HUES6 (cell line): ENCODE measurements around the gene RAPSN.

Source experiments
- H3K27ac ChIP-seq: 2 replicates; pipeline ENCODE4 v1.7.0; 2013; ENCODE audit warnings: low read depth, mild to moderate bottlenecking, low read length, inconsistent platforms
- H3K27me3 ChIP-seq: 2 replicates; pipeline ENCODE4 v1.6.1; 2013; ENCODE audit warnings: low read length; ENCODE audit not compliant: control insufficient read depth, insufficient read depth
- H3K36me3 ChIP-seq: 2 replicates; pipeline ENCODE4 v1.6.1; 2013; ENCODE audit warnings: low read length; ENCODE audit not compliant: control insufficient read depth, insufficient read depth
- H3K4me1 ChIP-seq: 2 replicates; pipeline ENCODE4 v1.6.1; 2013; ENCODE audit warnings: low read length; ENCODE audit not compliant: control insufficient read depth, insufficient read depth
- H3K4me3 ChIP-seq: 2 replicates; pipeline ENCODE4 v1.5.1; 2013; ENCODE audit warnings: low read depth, low read length
- H3K9ac ChIP-seq: one replicate; pipeline ENCODE4 v1.6.1; 2013; ENCODE audit warnings: mild to moderate bottlenecking, low read length
- H3K9me3 ChIP-seq: 2 replicates; pipeline ENCODE4 v1.6.1; 2013; ENCODE audit warnings: low read depth, low read length; ENCODE audit not compliant: control insufficient read depth, insufficient read depth

Gene RAPSN

GRCh38 chr11:47413908-47414684 lies 34.8 kb downstream of the RAPSN start:
- Histone ChIP-seq H3K9me3 (no peaks in the 10 kb centered on the region), H3K36me3 (peaks cover 56% of the 10 kb centered on the region), H3K27me3 (no peaks in the 10 kb centered on the region), H3K9ac (no peak overlapping the region), H3K4me1 (peaks cover 4% of the 10 kb centered on the region), H3K4me3 (no peak overlapping the region), H3K27ac (no peak overlapping the region)

GRCh38 chr11:47413351-47413750 lies 35.6 kb downstream of the RAPSN start:
- Histone ChIP-seq H3K27ac (no peak overlapping the region), H3K9ac (no peak overlapping the region)

GRCh38 chr11:47411884-47412746 lies 36.8 kb downstream of the RAPSN start:
- Histone ChIP-seq H3K27ac (no peak overlapping the region), H3K4me3 (no peak overlapping the region), H3K36me3 (peaks cover 38% of the 10 kb centered on the region), H3K9me3 (no peaks in the 10 kb centered on the region), H3K4me1 (peaks cover 12% of the 10 kb centered on the region), H3K27me3 (no peaks in the 10 kb centered on the region), H3K9ac (no peak overlapping the region)

More at GRCh38 chr11:47413351-47413750, 35.6 kb downstream of the RAPSN start:
- H3K36me3 ChIP-seq: peaks cover 48% of the 10 kb centered on the region
- peaks cover 7% of the 10 kb centered on the region for H3K4me1 ChIP-seq
- no peaks in the 10 kb centered on the region for H3K27me3 ChIP-seq
- H3K9me3 ChIP-seq: no peaks in the 10 kb centered on the region
- H3K4me3 ChIP-seq: no peak overlapping the region

GRCh38 chr11:47410370-47411264 lies 38.3 kb downstream of the RAPSN start:
- H3K9ac ChIP-seq: no peak overlapping the region
- no peaks in the 10 kb centered on the region for H3K9me3 ChIP-seq
- H3K27ac ChIP-seq: no peak overlapping the region
- H3K4me1 ChIP-seq: peaks cover 15% of the 10 kb centered on the region
- peaks cover 28% of the 10 kb centered on the region for H3K36me3 ChIP-seq
- H3K27me3 ChIP-seq: no peaks in the 10 kb centered on the region
- no peak overlapping the region for H3K4me3 ChIP-seq

- H3K27ac ChIP-seq: no peak overlapping the region
- H3K9me3 ChIP-seq: no peaks in the 10 kb centered on the region
- H3K36me3 ChIP-seq: peaks cover 21% of the 10 kb centered on the region
- peak overlapping the region; percentile 91 for H3K9ac ChIP-seq
- peak overlapping the region; percentile 85 for H3K4me3 ChIP-seq
- no peaks in the 10 kb centered on the region for H3K27me3 ChIP-seq
- H3K4me1 ChIP-seq: peaks cover 15% of the 10 kb centered on the region
Observed at GRCh38 chr11:47409440-47410369, 39.2 kb downstream of the RAPSN start.

GRCh38 chr11:47408598-47409439 lies 40.1 kb downstream of the RAPSN start:
- Histone ChIP-seq H3K27ac (no peak overlapping the region; the same call in 1 of the 2 replicates), H3K27me3 (no peaks in the 10 kb centered on the region), H3K4me1 (peaks cover 15% of the 10 kb centered on the region), H3K36me3 (peaks cover 13% of the 10 kb centered on the region), H3K4me3 (peak overlapping the region; percentile 85), H3K9ac (peak overlapping the region; percentile 91), H3K9me3 (no peaks in the 10 kb centered on the region)

GRCh38 chr11:47407746-47408590 lies 41.0 kb downstream of the RAPSN start, which contains the start of gene SLC39A13:
SLC39A13 (plus strand) TSS chr11:47408590; CDS start chr11:47410095, 1,505 bp downstream.
- peaks cover 15% of the 10 kb centered on the region for H3K4me1 ChIP-seq
- H3K36me3 ChIP-seq: peaks cover 8% of the 10 kb centered on the region; the same call in 1 of the 2 replicates
- peak within 1 kb of the TSS; percentile 85 for H3K4me3 ChIP-seq
- H3K9me3 ChIP-seq: no peaks in the 10 kb centered on the region
- H3K9ac ChIP-seq: peak within 1 kb of the TSS; percentile 91
- H3K27ac ChIP-seq: peak within 1 kb of the TSS; percentile 6; the same call in 1 of the 2 replicates
- no peaks in the 10 kb centered on the region for H3K27me3 ChIP-seq

GRCh38 chr11:47406896-47407745 lies 41.8 kb downstream of the RAPSN start:
- peaks cover 15% of the 10 kb centered on the region for H3K4me1 ChIP-seq
- peaks cover 8% of the 10 kb centered on the region; the same call in 1 of the 2 replicates for H3K36me3 ChIP-seq
- peak overlapping the region; percentile 6; the same call in 1 of the 2 replicates for H3K27ac ChIP-seq
- peak overlapping the region; percentile 73 for H3K9ac ChIP-seq
- no peaks in the 10 kb centered on the region for H3K27me3 ChIP-seq
- H3K9me3 ChIP-seq: no peaks in the 10 kb centered on the region
- peak overlapping the region; percentile 66 for H3K4me3 ChIP-seq
